ENCODE measurements around the gene TMEM25.
"Not testable (repeated sequence)": the region's sequence is repeated elsewhere in the genome, so short reads cannot be mapped to it uniquely, and the experiment has no call there.

Gene TMEM25

GRCh38 chr11:118532852-118533768 is 2.1 kb downstream of the TMEM25 start:
- no peak for DNase-seq (ENCODE audit: low read depth)

GRCh38 chr11:118533769-118534729 is 3.1 kb downstream of the TMEM25 start:
- DNase-seq (ENCODE audit: low read depth) = no peak

GRCh38 chr11:118535261-118535660 is 4.3 kb downstream of the TMEM25 start:
- DNase-seq (ENCODE audit: low read depth) = no peak

- DNase-seq (ENCODE audit: low read depth) = no peak
Observed at GRCh38 chr11:118536726-118537125, 5.7 kb downstream of the TMEM25 start.

- DNase-seq (ENCODE audit: low read depth) = no peak
Observed at GRCh38 chr11:118537409-118537980, 6.5 kb downstream of the TMEM25 start.

GRCh38 chr11:118544010-118544646 is 13.1 kb downstream of the TMEM25 start:
- no peak for DNase-seq (ENCODE audit: low read depth)

GRCh38 chr11:118544647-118545010 is 13.6 kb downstream of the TMEM25 start:
- DNase-seq (ENCODE audit: low read depth) = no peak

GRCh38 chr11:118545533-118545932 is 14.5 kb downstream of the TMEM25 start:
- DNase-seq (ENCODE audit: low read depth) = no peak

GRCh38 chr11:118547132-118547531 is 16.1 kb downstream of the TMEM25 start:
- no peak for DNase-seq (ENCODE audit: low read depth)

- DNase-seq (ENCODE audit: low read depth) = no peak
Observed at GRCh38 chr11:118552341-118552740, 21.3 kb downstream of the TMEM25 start.

GRCh38 chr11:118560806-118561205 is 29.8 kb downstream of the TMEM25 start:
- DNase-seq (ENCODE audit: low read depth) = no peak

- no peak for DNase-seq (ENCODE audit: low read depth)
Observed at GRCh38 chr11:118565051-118565450, 34.1 kb downstream of the TMEM25 start.

- no peak for DNase-seq (ENCODE audit: low read depth)
Observed at GRCh38 chr11:118569670-118570069, 38.7 kb downstream of the TMEM25 start.

- no peak for DNase-seq (ENCODE audit: low read depth)
Observed at GRCh38 chr11:118570787-118571186, 39.8 kb downstream of the TMEM25 start.

- DNase-seq (ENCODE audit: low read depth) = not testable (repeated sequence)
Observed at GRCh38 chr11:118571701-118572060, 40.7 kb downstream of the TMEM25 start.

GRCh38 chr11:118572061-118572980 is 41.3 kb downstream of the TMEM25 start, which contains the start of gene ARCN1:
TSS of gene ARCN1 (plus strand) at chr11:118572409. CDS start at chr11:118572548, 139 bp downstream.
- peak; percentile 60 for DNase-seq (ENCODE audit: low read depth)

- DNase-seq (ENCODE audit: low read depth) = no peak
Observed at GRCh38 chr11:118572981-118573550, 42.1 kb downstream of the TMEM25 start.

- no peak for DNase-seq (ENCODE audit: low read depth)
Observed at GRCh38 chr11:118574636-118575035, 43.6 kb downstream of the TMEM25 start.

- not testable (repeated sequence) for DNase-seq (ENCODE audit: low read depth)
Observed at GRCh38 chr11:118577995-118578394, 47.0 kb downstream of the TMEM25 start.

GRCh38 chr11:118581057-118581456 is 50.1 kb downstream of the TMEM25 start:
- DNase-seq (ENCODE audit: low read depth) = no peak
